ENCODE results near the gene MILR1.

MILR1 gene

GRCh38 chr17:64503821-64504768 lies 55.2 kb downstream of the MILR1 start:
- no peak for DNase-seq

GRCh38 chr17:64504769-64505339 lies 55.9 kb downstream of the MILR1 start:
- DNase-seq: peak in 1 of 3 donors; percentile 28

- peak; percentile 95 for DNase-seq
Observed at GRCh38 chr17:64505340-64506200, 56.7 kb downstream of the MILR1 start.

GRCh38 chr17:64506201-64506575 lies 57.3 kb downstream of the MILR1 start, which contains the start of gene DDX5:
DDX5 (minus strand) TSS chr17:64506289; CDS start chr17:64506119, 170 bp downstream.
- peak; percentile 99 for DNase-seq

- peak; percentile 97 to 98 (median 97) for DNase-seq
Observed at GRCh38 chr17:64506576-64507412, 57.9 kb downstream of the MILR1 start, which contains the start of gene CEP95. CEP95 (plus strand) TSS chr17:64506977; CDS start chr17:64507098, 121 bp downstream.

- peak; percentile 55 to 71 (median 60) for DNase-seq
Observed at GRCh38 chr17:64507413-64507782, 58.5 kb downstream of the MILR1 start.

- DNase-seq: peak in 1 of 3 donors; percentile 16
Observed at GRCh38 chr17:64508683-64509082, 59.8 kb downstream of the MILR1 start.

- DNase-seq: peak in 1 of 3 donors; percentile 15
Observed at GRCh38 chr17:64509179-64509578, 60.3 kb downstream of the MILR1 start.

GRCh38 chr17:64515419-64515818 lies 66.5 kb downstream of the MILR1 start:
- DNase-seq: no peak

GRCh38 chr17:64515829-64516228 lies 66.9 kb downstream of the MILR1 start:
- no peak for DNase-seq
